GM18909 (cell line): ENCODE results near the gene LRCH1.
A peak's percentile ranks its signal among the peaks of the same experiment; 100 is the strongest.

Experiments
- ATAC-seq: cut with Tn5 transposase; IDR thresholded peaks from one replicate; pipeline ENCODE4 v1.9.1; 2021; ENCODE audit warnings: mild to moderate bottlenecking; ENCODE audit not compliant: unreplicated experiment, poor library complexity

Gene LRCH1

DNA sequence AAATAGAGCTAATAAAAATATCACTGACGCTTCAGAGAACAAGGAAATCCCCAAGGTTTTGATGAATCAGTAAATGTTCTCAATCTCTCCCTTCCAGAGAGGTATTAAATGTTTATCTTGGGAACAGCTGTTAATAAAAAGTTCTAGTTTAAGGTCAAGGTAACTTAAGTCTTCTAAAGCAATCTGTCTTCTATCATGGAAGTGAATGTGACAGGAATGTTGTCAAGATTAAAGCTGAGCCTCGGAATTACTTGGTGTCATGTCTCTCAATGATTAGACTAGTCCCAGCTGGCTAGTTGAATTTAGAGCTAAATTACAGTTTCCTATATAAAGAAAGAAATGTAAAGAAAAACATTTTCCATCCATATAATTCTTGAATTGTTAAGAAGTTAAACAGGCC is 220.6 kb downstream of the LRCH1 start:
- ATAC-seq: no peak

DNA sequence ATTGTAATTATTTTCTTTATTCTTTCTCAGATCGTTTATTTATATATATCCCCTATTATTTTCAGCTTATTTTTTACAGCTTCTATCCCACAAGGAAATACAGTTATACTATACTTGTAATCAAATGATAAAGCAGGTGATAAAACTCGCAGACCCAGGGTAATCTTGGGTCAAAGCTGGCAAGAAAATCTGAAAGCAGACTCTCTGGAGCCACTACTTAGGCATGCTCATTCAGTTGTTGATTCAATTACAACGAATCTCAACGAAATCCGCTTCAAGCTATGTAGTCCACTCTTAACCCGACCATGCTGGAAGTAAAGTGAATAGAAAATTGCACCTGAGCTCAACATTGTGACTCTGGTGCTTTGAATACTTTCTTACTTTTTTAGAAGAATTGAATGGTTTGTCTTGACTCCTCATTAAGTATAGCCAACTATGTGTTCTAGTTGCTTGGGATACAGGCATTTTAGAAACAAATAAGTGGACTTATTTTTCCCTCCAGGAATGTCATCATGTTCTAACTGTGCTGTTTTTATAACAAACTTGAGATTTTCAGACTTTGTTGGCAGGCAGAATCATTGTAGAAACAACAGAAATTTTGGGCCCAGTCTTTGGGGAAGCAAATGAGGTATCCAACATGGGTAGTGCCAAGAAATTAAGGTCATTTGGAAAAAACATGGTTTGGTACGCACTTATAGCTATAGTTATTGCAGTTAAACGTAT is 222.6 kb downstream of the LRCH1 start:
- no peak for ATAC-seq

DNA sequence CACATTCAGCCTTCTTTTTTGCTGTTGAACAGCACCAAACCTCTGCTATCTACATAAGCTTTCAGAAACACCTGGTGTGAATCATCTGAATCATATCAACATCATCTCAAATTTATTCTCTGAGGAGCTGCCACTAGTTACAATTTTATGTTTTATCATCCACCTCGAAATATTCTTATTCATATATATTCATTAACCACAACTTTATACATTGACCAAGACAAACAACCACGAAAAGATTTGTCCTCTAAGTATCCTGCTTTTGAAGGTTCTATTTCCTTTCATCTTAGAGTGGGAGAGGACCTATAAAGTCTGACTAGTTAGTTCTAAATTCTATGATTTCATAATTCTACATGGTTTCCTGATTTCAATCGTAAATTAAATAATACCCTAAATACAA is 225.1 kb downstream of the LRCH1 start:
- ATAC-seq: no peak

DNA sequence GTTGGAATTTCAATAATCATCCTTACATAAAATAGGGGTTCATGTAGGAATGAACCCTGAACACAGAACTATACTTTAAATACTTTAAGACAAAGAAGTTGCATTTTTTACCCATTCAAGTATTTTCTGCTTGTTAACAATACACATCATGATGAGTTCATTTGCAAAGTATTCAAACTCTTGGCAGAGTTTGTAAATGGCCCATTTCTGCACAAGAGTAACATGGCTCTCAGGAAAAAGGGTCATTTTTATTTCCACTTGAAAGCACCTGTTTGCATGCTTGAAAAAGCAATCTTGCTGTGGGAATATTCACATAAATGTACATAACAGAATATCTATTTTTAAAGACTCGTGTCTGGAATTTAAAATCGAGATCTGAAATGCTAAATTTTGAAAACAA is 225.9 kb downstream of the LRCH1 start:
- ATAC-seq: no peak

DNA sequence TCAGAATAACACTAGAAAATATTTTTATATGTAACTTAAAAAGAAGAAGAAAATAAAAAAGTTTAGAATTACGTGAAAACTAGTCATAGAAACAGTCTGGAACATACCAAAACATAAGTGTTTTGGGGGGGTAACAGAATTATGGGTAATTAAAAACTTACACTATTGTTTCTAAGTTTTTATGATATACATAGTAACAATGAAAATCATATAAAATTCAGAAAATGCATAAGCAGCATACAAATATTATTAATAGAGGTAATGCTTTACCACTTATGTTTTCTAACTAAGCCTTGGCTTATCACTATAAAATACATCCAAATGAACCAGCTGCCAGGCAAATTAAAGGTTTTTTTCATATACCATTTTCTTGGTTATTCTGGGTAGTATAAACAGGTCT is 229.1 kb downstream of the LRCH1 start:
- no peak for ATAC-seq

DNA sequence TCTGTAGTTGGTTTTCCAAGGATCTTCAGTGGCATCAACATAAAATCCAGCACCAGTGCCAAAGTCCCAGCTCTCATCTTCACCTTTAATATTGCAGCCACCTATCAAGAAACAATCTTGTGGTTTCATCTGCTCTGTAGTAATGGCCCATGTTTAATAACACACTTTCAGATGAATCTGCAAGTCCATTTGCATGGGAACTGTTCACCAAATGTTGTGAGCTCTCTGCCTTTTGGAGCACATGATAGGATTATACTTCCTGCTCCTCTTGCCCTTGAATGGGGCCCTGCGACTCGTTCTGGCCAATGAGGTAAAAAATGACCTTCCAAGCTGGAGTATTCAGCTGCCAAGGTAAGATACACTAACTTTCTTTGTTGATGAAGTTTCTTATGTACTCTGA is 229.7 kb downstream of the LRCH1 start:
- no peak for ATAC-seq

DNA sequence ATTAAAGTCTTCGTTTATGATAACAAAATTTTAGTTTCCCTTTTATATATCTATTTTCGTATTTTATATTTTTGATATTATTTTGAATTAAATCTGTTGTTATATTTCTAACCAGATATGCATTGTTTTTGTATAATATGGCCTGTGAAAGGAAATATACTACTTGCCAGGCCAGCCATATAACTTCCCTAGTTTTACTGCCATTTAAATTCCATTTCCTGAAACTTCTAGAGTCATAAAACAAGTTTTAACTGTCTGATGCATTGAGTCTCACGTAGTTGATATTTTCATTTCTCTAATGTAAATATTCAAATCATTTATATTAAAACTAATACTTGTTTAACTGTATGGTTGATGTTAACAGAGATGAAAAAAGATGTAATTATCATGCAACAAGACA is 230.5 kb downstream of the LRCH1 start:
- no peak for ATAC-seq

DNA sequence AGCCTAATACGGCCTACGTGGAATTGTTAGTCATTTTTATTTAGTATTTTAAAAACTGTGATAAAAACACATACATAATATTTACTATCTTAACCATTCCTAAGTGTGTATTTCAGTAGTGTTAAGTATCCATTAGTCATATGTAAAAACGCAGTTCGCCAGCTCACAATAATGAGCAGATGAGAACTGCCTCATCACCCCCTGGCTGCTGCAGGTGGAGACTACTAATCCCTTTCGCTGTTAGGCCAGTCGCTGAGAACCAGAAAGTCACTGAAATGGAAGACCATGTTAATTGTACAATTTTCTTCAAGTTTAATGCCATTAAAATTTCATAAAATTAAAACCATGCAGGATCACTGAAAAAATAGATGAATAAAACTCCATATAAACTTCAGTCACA is 242.4 kb downstream of the LRCH1 start:
- ATAC-seq: no peak

DNA sequence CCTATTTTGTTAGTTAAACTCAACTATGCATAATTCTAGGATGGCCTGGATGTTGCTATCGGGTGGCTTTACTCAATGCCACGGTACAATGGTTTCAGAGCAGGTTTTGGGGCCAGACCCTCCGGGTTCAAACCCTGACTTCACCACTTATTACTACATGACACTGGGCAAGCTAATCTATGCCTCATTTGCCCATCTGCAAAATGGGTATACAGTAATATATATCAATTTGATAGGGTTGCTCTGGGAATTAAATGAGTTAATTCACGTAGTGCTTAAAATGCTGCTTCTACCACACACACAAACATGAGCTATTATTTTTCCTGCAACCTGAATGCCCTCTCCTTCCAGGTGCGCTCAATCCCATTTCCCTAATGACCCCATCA is 243.2 kb downstream of the LRCH1 start:
- ATAC-seq: no peak

DNA sequence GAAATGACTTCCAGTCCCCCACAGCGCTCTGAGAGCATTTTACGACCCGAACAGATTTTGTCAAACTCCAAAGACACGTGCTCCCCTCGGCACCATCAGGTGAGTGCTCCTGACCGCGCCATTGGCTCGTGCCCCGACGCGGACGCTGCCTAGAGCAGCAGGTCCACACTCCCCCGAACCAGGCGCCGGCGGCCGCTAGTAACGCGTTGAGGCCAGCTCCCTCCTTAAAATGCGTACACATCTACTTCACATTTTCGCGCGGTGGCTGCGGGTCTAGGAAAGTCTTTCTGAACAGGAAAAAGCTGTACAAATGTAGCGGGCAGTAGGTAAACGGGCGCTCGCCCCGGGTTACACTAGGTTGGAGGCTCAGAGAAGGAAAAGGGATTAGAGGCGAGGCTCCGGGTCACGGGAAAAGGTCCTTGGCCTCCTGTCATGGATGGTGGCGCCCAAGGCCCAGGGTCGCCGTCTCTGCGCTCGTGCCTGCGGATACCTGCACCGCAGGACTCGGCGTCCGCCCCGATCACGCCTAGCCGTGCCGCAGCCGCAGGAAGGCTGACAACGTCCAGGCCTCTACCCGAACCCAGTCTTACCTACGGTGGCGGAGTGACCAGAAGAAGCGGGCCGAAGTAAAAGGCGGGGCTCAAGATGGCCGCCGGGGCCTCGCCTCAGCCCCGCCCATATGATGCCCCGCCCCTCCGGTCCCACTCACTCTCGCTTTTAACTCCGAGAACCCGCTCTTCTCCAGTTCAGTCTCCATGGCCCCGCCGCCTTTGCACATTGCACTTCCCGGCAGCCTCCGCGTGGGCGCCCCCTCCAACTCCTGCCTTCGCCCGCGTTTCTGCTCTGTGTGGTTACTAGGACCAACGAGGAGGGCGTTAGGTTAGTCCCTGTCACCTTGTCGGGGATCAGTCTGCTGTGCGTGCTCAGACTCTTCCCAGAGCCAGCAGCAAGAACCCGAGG is 243.8 kb downstream of the LRCH1 start, which contains the start of gene ESD:
Gene ESD (minus strand): TSS at position 647 of the 960 bp plus-strand sequence. CDS start 5,748 bp downstream, outside the sequence.
- ATAC-seq: peak; percentile 90

DNA sequence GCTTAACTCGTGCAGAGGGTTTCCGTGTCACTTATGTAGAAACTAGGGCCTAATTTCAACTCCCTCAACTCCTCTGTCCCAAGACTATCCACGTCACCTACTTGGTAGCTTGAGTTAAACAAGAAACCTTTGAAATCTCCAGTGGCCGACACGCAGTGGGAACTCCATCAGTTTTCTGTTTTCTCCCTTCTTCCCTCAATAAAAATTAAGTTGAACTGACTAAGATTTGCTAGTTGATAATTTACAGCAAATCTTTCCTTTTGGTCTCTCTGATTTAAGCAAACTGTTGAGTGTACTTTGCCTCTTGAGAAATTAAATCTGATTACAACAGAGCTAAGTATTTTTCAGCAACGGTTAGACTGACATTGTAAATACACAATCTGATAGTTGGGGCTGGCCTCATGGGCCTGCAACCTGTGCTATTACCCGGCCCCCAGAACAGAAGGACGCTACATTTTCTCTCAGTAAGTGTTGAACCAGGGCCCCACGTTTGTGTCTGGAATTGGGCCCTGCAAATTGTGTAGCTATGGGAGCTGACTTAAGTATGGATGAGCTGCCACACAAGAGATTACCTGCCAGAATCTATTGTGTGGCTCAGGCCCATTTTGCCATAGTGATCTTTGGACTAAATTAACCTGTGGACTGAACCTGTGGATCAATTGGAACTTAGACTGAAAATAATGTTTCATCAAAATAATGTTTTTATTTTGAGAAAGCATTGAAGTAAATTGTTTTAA is 244.7 kb downstream of the LRCH1 start:
- no peak for ATAC-seq

DNA sequence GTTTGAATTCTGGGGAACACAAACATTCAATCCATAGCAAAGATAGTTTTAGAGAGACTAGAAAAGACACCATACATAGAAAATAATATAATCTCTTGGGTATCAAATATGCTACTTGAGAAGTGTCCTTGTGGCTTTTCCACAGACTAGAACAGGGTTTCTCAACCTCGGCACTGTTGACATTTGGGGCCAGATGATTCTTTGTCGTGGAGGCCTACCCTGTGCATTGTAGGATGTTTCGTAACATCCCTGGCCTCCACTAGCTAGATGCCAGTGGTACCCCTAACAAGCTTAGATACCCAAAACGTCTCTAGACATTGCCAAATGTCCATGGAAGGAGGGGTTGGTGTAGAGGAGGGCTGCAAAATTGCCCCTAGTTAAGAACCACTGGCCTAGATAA is 246.2 kb downstream of the LRCH1 start:
- no peak for ATAC-seq

DNA sequence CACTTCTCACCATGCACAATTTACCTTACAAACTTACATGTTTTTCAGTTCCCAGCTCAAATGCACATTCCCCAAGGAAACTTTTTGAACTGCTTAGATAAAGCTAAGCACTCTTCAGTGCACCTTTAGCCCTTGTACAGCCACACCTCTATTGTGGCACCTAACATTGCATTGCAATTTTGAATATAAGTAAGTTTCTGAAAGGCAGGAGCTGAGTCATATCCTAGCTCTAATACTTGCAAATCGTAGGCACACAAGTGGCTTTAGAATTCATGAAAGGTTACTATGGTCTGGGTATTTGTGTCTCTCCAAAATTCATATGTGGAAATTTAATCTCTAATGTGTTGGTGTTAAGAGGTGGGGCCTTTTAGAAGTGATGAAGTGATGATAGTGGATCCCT is 248.9 kb downstream of the LRCH1 start:
- no peak for ATAC-seq
